Left lung (tissue), 10 donors: ENCODE data around the gene GPANK1. TPM values are rescaled to one million over a fixed set of nuclear protein-coding genes. Genes with fewer than 3 reads are reported as not detected.

Experiments
- ATAC-seq: fragments of 200-7000 bp; cut with Tn5 transposase; one replicate; pipeline ENCODE4 v1.9.1; 2020; ENCODE audit warnings: moderate library complexity
- DNase-seq, 4 donors: peaks; one replicate each; pipeline ENCODE4 v3.0.0-alpha.2; 2013 to 2020
- H3K27ac ChIP-seq, 2 donors: fragments of 200-600 bp; sonication (generic) in 1 of 2; one replicate each; pipeline versions ENCODE4 v1.5.0 to v1.8.0; 2020 to 2021
- H3K27me3 ChIP-seq, 2 donors: fragments of 200-600 bp; sonication (generic) in 1 of 2; one replicate each; pipeline versions ENCODE4 v1.5.0 to v1.8.0; 2020 to 2021
- H3K36me3 ChIP-seq, 2 donors: fragments of 200-600 bp; sonication (generic) in 1 of 2; one replicate each; pipeline versions ENCODE4 v1.5.0 to v1.8.0; 2020 to 2021
- H3K4me1 ChIP-seq, 2 donors: fragments of 200-600 bp; one replicate each; pipeline ENCODE4 v1.8.0; 2021
- H3K4me3 ChIP-seq, 2 donors: fragments of 200-600 bp; sonication (generic) in 1 of 2; one replicate each; pipeline versions ENCODE4 v1.5.0 to v1.8.0; 2020 to 2021; ENCODE audit warnings: mild to moderate bottlenecking in 1 of 2
- H3K9me3 ChIP-seq, 2 donors: fragments of 200-600 bp; sonication (generic) in 1 of 2; one replicate each; pipeline versions ENCODE4 v1.5.0 to v1.8.0; 2020 to 2021
- intact Hi-C, 2 donors: fragments of 100-400 bp; cut with DNase I; formaldehyde crosslinking; loops; one replicate each; pipeline versions ENCODE4 v1.11.2 to v1.14.2; 2022
- polyA plus RNA-seq, 6 donors: library from polyadenylated mRNA; unstranded; fragments of 120-200 nt; gene quantifications; one replicate each; pipeline ENCODE4 v1.2.1, GENCODE V29; 2013; ENCODE audit not compliant: insufficient read length in 6 of 6
- total RNA-seq, 2 donors: library from RNA; stranded (reverse); fragmentation: NEBNext Ultra II Directional; extraction: Animal tissue kit (Norgen Biotek cat#: 25700); gene quantifications; one replicate each; pipeline ENCODE4 v1.2.1, GENCODE V29; 2021
- TF ChIP-seq, protein P1 (sequence below), 2 donors: fragments of 200-600 bp; sonication (generic) in 1 of 2; IDR thresholded peaks; one replicate each; pipeline versions ENCODE4 v1.5.0 to v1.8.0; 2021; ENCODE audit warnings: antibody characterized with exemption in 2 of 2
- donor health status: DM: no; HTN: yes; CAD: no.
- donor health status: DM: no; HTN: no; CAD: no.

GPANK1 gene
- total and polyA plus RNA-seq, 8 donors: 10.3 to 22.8 (median 21.6) TPM

DNA sequence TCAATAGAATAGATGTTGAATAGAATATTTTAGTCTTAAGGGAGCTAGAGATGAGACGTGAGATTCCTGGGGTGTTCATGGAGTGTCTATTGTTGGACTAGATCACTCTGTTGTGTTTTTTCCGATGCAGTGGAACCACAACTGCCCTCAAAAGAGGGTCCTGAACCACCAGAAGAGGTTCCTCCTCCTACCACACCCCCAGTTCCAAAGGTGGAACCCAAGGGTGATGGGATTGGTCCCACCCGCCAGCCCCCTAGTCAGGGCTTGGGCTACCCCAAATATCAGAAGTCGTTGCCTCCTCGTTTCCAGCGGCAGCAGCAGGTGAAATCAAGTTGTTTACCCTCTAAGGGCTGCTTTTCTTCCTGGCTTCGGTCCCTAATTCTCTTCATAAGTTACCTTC, 35.8 kb downstream of the GPANK1 start:
- TF ChIP-seq, protein P1, sequence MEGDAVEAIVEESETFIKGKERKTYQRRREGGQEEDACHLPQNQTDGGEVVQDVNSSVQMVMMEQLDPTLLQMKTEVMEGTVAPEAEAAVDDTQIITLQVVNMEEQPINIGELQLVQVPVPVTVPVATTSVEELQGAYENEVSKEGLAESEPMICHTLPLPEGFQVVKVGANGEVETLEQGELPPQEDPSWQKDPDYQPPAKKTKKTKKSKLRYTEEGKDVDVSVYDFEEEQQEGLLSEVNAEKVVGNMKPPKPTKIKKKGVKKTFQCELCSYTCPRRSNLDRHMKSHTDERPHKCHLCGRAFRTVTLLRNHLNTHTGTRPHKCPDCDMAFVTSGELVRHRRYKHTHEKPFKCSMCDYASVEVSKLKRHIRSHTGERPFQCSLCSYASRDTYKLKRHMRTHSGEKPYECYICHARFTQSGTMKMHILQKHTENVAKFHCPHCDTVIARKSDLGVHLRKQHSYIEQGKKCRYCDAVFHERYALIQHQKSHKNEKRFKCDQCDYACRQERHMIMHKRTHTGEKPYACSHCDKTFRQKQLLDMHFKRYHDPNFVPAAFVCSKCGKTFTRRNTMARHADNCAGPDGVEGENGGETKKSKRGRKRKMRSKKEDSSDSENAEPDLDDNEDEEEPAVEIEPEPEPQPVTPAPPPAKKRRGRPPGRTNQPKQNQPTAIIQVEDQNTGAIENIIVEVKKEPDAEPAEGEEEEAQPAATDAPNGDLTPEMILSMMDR (IDR thresholded peaks at IDR 0.05): no peak
- Histone ChIP-seq H3K9me3 (no peaks in the 10 kb centered on the region), H3K27ac (no peak overlapping the region), H3K4me3 (no peak overlapping the region), H3K4me1 (no peaks in the 10 kb centered on the region), H3K36me3 (peaks cover 8 to 100% of the 10 kb centered on the region in 2 donors), H3K27me3 (no peaks in the 10 kb centered on the region)
- DNase-seq: no peak
- no peak for ATAC-seq
- intact Hi-C loops: no loop called here

DNA sequence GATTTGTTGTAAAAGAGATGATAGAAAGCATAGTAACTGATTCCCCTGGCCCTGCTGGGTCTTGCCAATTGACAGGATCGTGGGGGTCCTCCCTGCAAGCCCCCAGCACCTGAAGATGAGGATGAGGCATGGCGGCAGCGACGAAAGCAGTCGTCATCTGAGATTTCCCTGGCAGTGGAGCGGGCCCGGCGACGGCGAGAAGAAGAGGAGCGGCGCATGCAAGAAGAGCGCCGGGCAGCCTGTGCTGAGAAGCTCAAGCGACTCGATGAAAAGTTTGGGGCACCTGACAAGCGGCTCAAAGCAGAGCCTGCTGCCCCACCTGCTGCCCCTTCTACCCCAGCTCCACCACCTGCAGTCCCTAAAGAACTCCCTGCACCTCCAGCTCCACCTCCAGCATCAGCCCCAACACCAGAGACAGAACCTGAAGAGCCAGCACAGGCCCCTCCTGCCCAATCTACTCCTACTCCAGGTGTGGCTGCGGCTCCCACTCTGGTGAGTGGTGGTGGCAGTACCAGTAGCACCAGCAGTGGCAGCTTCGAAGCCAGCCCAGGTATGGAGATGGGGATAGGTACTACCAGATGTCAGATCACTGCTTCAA, 37.0 kb downstream of the GPANK1 start:
- TF ChIP-seq, protein P1 (IDR thresholded peaks at IDR 0.05): no peak
- H3K9me3 ChIP-seq: no peaks in the 10 kb centered on the region
- H3K27me3 ChIP-seq: no peaks in the 10 kb centered on the region
- H3K4me3 ChIP-seq: no peak overlapping the region
- intact Hi-C loops: no loop called here
- DNase-seq: no peak
- no peak for ATAC-seq
- H3K36me3 ChIP-seq: peaks cover 8 to 100% of the 10 kb centered on the region in 2 donors
- peaks cover 2 to 12% of the 10 kb centered on the region in 2 donors for H3K4me1 ChIP-seq
- H3K27ac ChIP-seq: no peak overlapping the region

- H3K4me3 ChIP-seq: no peak overlapping the region
- DNase-seq (no peak), ATAC-seq (no peak)
- intact Hi-C loops: no loop called here
- peaks cover 10 to 20% of the 10 kb centered on the region in 2 donors for H3K4me1 ChIP-seq
- TF ChIP-seq, protein P1 (IDR thresholded peaks at IDR 0.05): no peak
- H3K27ac ChIP-seq: no peak overlapping the region
- no peaks in the 10 kb centered on the region for H3K27me3 ChIP-seq
- H3K9me3 ChIP-seq: no peaks in the 10 kb centered on the region
- peaks cover 8 to 93% of the 10 kb centered on the region in 2 donors for H3K36me3 ChIP-seq
Observed at GRCh38 chr6:31626952-31627351, 37.8 kb downstream of the GPANK1 start.

GRCh38 chr6:31624070-31624469, 40.7 kb downstream of the GPANK1 start:
- no peaks in the 10 kb centered on the region for H3K27me3 ChIP-seq
- intact Hi-C loops: no loop called here
- no peak overlapping the region for H3K4me3 ChIP-seq
- peaks cover 2 to 64% of the 10 kb centered on the region in 2 donors for H3K36me3 ChIP-seq
- TF ChIP-seq, protein P1 (IDR thresholded peaks at IDR 0.05): no peak
- DNase-seq (no peak), ATAC-seq (no peak)
- no peak overlapping the region for H3K27ac ChIP-seq
- peaks cover 17 to 35% of the 10 kb centered on the region in 2 donors for H3K4me1 ChIP-seq
- H3K9me3 ChIP-seq: no peaks in the 10 kb centered on the region

- intact Hi-C loops: no loop called here
- H3K4me1 ChIP-seq: peaks cover 17 to 37% of the 10 kb centered on the region in 2 donors
- TF ChIP-seq, protein P1 (IDR thresholded peaks at IDR 0.05): no peak
- H3K27ac ChIP-seq: peak overlapping the region; percentile 97 to 98
- H3K36me3 ChIP-seq: peaks cover 0 to 50% of the 10 kb centered on the region in 2 donors
- H3K4me3 ChIP-seq: peak overlapping the region in 1 of 2 donors; percentile 85
- H3K27me3 ChIP-seq: no peaks in the 10 kb centered on the region
- DNase-seq (peak in 2 of 4 donors; percentile 46 to 51), ATAC-seq (no peak)
- no peaks in the 10 kb centered on the region for H3K9me3 ChIP-seq
Observed at GRCh38 chr6:31622684-31623091, 42.1 kb downstream of the GPANK1 start.
